GM12874 (cell line): ENCODE results near the gene RTP4.

Experiments used
- TF ChIP-seq, protein P1 (sequence below): IDR thresholded peaks from 2 replicates; pipeline ENCODE4 v1.5.1; 2011; ENCODE audit warnings: low read depth, mild to moderate bottlenecking, control low read depth, low read length, moderate library complexity; ENCODE audit not compliant: insufficient read depth

The RTP4 gene

GRCh38 chr3:187398955-187399354, 30.8 kb downstream of the RTP4 start:
- TF ChIP-seq, protein P1, sequence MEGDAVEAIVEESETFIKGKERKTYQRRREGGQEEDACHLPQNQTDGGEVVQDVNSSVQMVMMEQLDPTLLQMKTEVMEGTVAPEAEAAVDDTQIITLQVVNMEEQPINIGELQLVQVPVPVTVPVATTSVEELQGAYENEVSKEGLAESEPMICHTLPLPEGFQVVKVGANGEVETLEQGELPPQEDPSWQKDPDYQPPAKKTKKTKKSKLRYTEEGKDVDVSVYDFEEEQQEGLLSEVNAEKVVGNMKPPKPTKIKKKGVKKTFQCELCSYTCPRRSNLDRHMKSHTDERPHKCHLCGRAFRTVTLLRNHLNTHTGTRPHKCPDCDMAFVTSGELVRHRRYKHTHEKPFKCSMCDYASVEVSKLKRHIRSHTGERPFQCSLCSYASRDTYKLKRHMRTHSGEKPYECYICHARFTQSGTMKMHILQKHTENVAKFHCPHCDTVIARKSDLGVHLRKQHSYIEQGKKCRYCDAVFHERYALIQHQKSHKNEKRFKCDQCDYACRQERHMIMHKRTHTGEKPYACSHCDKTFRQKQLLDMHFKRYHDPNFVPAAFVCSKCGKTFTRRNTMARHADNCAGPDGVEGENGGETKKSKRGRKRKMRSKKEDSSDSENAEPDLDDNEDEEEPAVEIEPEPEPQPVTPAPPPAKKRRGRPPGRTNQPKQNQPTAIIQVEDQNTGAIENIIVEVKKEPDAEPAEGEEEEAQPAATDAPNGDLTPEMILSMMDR = no peak

GRCh38 chr3:187400756-187401155, 32.6 kb downstream of the RTP4 start:
- TF ChIP-seq, protein P1 = no peak

GRCh38 chr3:187401856-187402255, 33.7 kb downstream of the RTP4 start:
- TF ChIP-seq, protein P1 = no peak

DNA sequence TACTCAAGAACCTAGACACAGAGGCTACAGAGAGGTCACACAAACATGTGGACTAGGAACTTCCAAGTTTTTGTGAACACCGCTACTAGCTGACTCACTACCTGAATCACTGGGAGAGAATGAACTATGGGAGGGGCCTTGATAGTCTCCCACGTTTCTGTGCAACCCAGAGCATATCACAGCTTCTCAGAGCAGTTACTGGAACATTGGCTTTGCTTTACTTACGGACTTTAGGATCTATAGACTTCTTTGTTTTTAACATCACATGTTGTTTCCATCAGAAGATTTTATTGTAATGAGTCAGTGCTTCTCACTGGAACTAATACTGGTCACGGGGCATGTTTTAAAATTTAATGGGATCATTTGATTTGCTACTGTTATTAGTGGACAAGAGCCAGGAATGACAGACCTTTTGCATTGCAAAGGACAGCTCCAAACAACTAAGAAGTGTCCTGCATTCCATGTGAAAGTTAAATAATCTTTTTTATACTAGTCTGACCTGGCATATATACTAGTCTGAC, 35.6 kb downstream of the RTP4 start:
- TF ChIP-seq, protein P1 = no peak

GRCh38 chr3:187406927-187407326, 38.7 kb downstream of the RTP4 start:
- TF ChIP-seq, protein P1 = no peak
